C4-2B (cell line): ENCODE data around the gene CHST13.

Source experiments
- CTCF ChIP-seq: fragments of 450-650 bp; conservative IDR thresholded peaks from 2 replicates; pipeline ENCODE4 v1.5.1; 2017; ENCODE audit warnings: mild to moderate bottlenecking
- ZFX ChIP-seq: fragments of 450-650 bp; IDR thresholded peaks from 2 replicates; pipeline ENCODE4 v1.6.1; 2017

GRCh38 chr3:126512916-126513650 is 10.9 kb upstream of the CHST13 start:
- TF ChIP-seq ZFX, result no peak
- TF ChIP-seq CTCF, result no peak
